ENCODE data around the gene CLDN4. TPM values are rescaled to one million over a fixed set of nuclear protein-coding genes. Genes with fewer than 3 reads are reported as not detected.
"Not testable (repeated sequence)": the region's sequence is repeated elsewhere in the genome, so short reads cannot be mapped to it uniquely, and the experiment has no call there.

CLDN4 gene
- total RNA-seq, 1 experiment from 2014 or later, result not detected

DNA sequence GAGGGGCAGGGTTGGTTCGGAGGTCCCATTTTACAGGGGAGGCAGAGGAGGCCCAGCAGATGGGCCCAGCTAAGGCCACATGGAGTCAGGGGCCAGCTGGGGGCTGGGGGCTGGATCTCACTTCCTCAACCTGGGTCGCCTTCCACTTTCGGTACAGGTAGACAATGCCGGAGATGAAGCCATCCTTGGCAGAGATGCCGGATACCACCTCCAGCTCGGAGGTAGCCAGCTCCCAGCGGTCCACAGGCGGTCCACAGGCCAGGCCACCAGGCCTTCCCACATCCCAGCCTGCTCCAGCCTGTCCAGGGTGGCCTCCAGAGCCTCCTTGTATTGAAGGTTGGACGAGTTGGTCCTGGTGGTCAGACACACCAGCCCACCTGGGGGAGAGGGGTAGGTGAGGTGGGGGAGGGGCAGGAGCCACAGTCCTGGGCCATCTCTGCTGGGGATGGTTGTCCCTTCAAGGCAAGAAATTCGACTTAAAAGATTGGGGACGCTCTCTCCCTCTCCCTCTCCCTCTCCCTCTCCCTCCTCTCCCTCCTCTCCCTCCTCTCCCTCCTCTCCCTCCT lies 3.9 kb downstream of the CLDN4 start:
- no peak overlapping the region for H3K27ac ChIP-seq (ENCODE audit: low read length)
- no peak for DNase-seq
- H3K9ac ChIP-seq (ENCODE audit: low read length), result no peak overlapping the region
- no peaks in the 10 kb centered on the region for H3K9me3 ChIP-seq (ENCODE audit: low read length)
- no peak overlapping the region for H3K4me3 ChIP-seq (ENCODE audit: low read length)
- no peaks in the 10 kb centered on the region for H3K36me3 ChIP-seq (ENCODE audit: insufficient read depth, low read length)
- no peaks in the 10 kb centered on the region for H4K20me1 ChIP-seq (ENCODE audit: insufficient read depth, low read depth, low read length)
- no peaks in the 10 kb centered on the region for H3K9me2 ChIP-seq (replicated peaks; ENCODE audit: insufficient read depth, low read length)
- H3K4me1 ChIP-seq (ENCODE audit: low read length), result no peaks in the 10 kb centered on the region
- no peaks in the 10 kb centered on the region for H3K27me3 ChIP-seq (ENCODE audit: low read length)
- H3K4me2 ChIP-seq (ENCODE audit: low read depth, low read length, poor library complexity, severe bottlenecking), result no peak overlapping the region
- no peak overlapping the region for H2AFZ ChIP-seq (ENCODE audit: low read length)
- H3K79me2 ChIP-seq (ENCODE audit: low read length), result no peaks in the 10 kb centered on the region

DNA sequence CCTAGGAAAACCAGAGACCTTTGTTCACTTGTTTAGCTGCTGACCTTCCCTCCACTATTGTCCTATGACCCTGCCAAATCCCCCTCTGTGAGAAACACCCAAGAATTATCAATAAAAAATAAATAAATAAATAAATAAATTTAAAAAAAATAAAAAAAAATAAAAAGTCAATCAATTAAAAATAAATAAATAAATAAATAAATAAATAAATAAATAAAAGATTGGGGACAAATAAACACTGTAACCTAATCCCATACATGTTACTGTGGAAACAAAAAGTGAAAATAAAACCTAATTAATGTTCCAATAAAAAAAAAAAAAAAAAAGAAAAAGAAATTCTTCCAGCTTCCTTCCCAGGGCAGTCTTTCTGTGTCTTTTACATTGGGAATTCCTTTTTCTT lies 6.4 kb downstream of the CLDN4 start:
- not testable (repeated sequence) for H3K4me1 ChIP-seq (ENCODE audit: low read length); H3K27ac ChIP-seq (ENCODE audit: low read length); H2AFZ ChIP-seq (ENCODE audit: low read length); H3K4me2 ChIP-seq (ENCODE audit: low read depth, low read length, poor library complexity, severe bottlenecking); H3K4me3 ChIP-seq (ENCODE audit: low read length); H3K9me3 ChIP-seq (ENCODE audit: low read length); DNase-seq; H3K9ac ChIP-seq (ENCODE audit: low read length); H3K27me3 ChIP-seq (ENCODE audit: low read length); H4K20me1 ChIP-seq (ENCODE audit: insufficient read depth, low read depth, low read length); H3K79me2 ChIP-seq (ENCODE audit: low read length); H3K9me2 ChIP-seq (replicated peaks; ENCODE audit: insufficient read depth, low read length); H3K36me3 ChIP-seq (ENCODE audit: insufficient read depth, low read length)

DNA sequence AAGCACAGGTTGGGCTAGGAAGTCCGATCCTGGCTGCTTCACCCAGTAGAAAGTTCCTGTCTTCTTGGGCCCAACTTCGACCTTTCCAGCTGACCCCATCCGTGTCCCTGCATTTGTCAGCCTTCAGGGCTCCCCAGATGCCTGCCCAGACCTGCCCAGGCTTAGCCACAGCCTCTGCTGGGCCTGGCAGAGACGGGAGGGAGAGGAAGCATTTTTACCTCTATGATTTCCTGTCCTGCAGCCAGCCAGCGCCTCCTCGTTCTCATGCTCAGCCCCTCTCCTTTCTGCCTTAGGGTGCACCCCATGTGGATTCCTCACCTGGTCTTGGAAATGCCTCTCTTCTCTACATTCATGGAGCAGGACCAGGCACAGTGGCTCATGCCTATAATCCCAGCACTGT lies 7.8 kb downstream of the CLDN4 start:
- Histone ChIP-seq H3K9me3 (ENCODE audit: low read length) (no peaks in the 10 kb centered on the region), H3K36me3 (ENCODE audit: insufficient read depth, low read length) (no peaks in the 10 kb centered on the region), H3K4me2 (ENCODE audit: low read depth, low read length, poor library complexity, severe bottlenecking) (no peak overlapping the region), H3K79me2 (ENCODE audit: low read length) (no peaks in the 10 kb centered on the region), H3K4me3 (ENCODE audit: low read length) (no peak overlapping the region), H3K27me3 (ENCODE audit: low read length) (no peaks in the 10 kb centered on the region), H4K20me1 (ENCODE audit: insufficient read depth, low read depth, low read length) (no peaks in the 10 kb centered on the region), H3K9ac (ENCODE audit: low read length) (no peak overlapping the region), H3K9me2 (replicated peaks; ENCODE audit: insufficient read depth, low read length) (no peaks in the 10 kb centered on the region), H3K4me1 (ENCODE audit: low read length) (peaks cover 4% of the 10 kb centered on the region), H2AFZ (ENCODE audit: low read length) (no peak overlapping the region), H3K27ac (ENCODE audit: low read length) (no peak overlapping the region)
- no peak for DNase-seq

DNA sequence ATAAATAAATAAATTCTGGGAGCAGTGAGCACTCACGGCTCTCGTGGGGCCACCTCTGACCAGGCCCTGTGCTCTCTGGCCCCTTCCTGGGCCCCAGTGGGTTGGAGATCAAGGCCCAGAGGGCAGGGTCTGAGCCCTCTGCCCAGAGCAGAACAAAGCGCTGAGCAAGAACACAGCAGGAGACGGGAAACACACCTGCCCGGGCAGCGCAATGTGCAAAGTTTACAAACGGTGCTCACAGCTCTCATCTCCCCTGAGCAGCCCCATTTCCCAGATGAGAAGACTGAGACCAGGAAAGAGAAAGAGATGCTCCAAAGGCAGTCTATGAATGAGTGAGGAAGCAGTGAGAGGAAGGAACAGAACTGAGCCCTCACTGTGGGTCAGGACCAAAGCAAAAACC lies 8.5 kb downstream of the CLDN4 start:
- no peak for DNase-seq
- Histone ChIP-seq H3K9me3 (ENCODE audit: low read length) (no peaks in the 10 kb centered on the region), H3K27ac (ENCODE audit: low read length) (no peak overlapping the region), H3K9ac (ENCODE audit: low read length) (no peak overlapping the region), H3K9me2 (replicated peaks; ENCODE audit: insufficient read depth, low read length) (no peaks in the 10 kb centered on the region), H3K4me2 (ENCODE audit: low read depth, low read length, poor library complexity, severe bottlenecking) (no peak overlapping the region), H3K79me2 (ENCODE audit: low read length) (no peaks in the 10 kb centered on the region), H4K20me1 (ENCODE audit: insufficient read depth, low read depth, low read length) (no peaks in the 10 kb centered on the region), H2AFZ (ENCODE audit: low read length) (no peak overlapping the region), H3K4me3 (ENCODE audit: low read length) (no peak overlapping the region), H3K36me3 (ENCODE audit: insufficient read depth, low read length) (no peaks in the 10 kb centered on the region), H3K4me1 (ENCODE audit: low read length) (peaks cover 4% of the 10 kb centered on the region), H3K27me3 (ENCODE audit: low read length) (no peaks in the 10 kb centered on the region)

DNA sequence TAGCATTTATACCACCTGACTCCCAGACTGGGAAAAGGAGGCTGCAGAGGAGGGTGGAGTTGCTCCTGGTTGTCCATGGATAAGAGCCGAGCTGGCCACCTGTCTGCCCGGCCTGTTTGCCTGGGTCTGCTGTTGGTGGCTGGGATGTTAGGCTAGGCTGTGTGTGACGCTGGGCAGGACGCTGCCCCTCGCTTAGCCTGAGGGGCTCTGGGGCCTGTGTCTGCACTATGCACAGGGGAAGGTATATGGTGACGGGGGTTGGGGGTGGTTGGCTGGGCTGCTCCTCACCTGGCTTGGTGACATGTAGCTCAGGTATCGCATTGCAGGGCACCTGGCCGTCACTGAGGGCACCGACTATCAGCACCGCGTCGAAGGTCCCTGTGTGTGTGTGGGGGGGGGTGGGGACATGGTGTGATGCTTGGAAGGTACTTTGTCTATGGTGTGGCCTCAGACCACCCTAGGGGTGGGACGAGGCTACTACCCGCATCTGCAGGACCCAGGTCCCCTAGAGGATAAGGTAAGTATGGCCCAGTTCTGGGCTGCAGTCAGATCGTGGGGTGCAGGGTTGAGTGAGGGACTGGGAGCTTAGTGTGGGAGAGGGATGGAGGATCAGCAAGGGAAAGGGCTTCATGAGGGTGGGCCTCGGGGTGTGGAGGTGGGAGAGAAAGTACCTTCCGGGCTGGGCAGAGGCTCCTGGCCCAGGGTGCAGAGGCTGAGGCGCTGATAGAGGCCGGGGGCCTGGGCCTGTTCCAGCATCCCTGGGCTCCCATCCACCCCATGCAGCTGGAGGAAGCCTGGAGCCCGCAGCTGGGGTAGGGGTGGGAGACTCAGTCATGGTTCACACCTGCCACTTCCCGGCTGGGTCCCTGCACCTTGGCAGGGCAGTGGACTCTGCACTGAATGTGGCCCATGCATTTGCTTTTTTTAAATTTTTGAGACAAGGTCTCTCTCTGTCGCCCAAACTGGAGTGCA lies 9.2 kb downstream of the CLDN4 start:
- DNase-seq, result no peak

DNA sequence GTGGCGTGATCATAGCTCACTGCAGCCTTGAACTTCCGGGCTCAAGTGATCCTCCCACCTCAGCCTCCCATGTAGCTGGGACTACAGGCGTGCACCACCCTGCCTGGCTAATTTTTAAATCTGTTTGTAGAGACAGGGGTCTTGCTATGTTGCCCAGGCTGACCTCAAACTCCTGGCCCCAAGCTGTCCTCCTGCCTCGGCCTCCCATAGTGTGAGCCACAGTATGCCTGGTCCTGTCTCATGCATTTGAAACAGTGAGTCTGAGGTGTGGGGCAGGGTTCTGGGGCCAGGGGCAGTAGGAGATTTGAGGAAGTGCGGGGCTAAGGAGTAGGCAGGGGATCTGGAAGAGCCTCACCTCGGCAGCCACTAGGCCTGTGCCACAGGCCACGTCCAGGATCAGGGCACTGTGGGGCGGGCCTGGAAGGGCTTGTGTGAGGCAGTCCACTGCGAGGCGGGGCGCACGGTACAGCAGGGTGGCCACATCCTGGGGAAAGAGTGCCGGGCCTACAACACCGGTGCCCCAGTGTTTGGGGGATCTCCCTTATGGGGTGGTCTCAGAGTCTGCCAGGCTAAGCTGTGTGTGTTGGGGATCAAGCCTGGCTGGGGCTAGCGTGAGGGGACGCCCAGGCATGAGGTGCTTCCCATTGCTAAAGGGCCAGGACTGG lies 10.1 kb downstream of the CLDN4 start:
- Histone ChIP-seq H2AFZ (ENCODE audit: low read length) (no peak overlapping the region), H3K9ac (ENCODE audit: low read length) (no peak overlapping the region), H3K79me2 (ENCODE audit: low read length) (no peaks in the 10 kb centered on the region), H3K36me3 (ENCODE audit: insufficient read depth, low read length) (no peaks in the 10 kb centered on the region), H3K9me3 (ENCODE audit: low read length) (no peaks in the 10 kb centered on the region), H3K4me1 (ENCODE audit: low read length) (peaks cover 4% of the 10 kb centered on the region), H3K27ac (ENCODE audit: low read length) (no peak overlapping the region), H3K4me3 (ENCODE audit: low read length) (no peak overlapping the region), H4K20me1 (ENCODE audit: insufficient read depth, low read depth, low read length) (no peaks in the 10 kb centered on the region), H3K4me2 (ENCODE audit: low read depth, low read length, poor library complexity, severe bottlenecking) (no peak overlapping the region), H3K9me2 (replicated peaks; ENCODE audit: insufficient read depth, low read length) (no peaks in the 10 kb centered on the region), H3K27me3 (ENCODE audit: low read length) (no peaks in the 10 kb centered on the region)
- no peak for DNase-seq

More for the DNA sequence above, 9.2 kb downstream of the CLDN4 start:
- no peaks in the 10 kb centered on the region for H3K79me2 ChIP-seq (ENCODE audit: low read length)
- no peaks in the 10 kb centered on the region for H3K9me3 ChIP-seq (ENCODE audit: low read length)
- H3K4me3 ChIP-seq (ENCODE audit: low read length), result no peak overlapping the region
- no peaks in the 10 kb centered on the region for H3K27me3 ChIP-seq (ENCODE audit: low read length)
- peaks cover 4% of the 10 kb centered on the region for H3K4me1 ChIP-seq (ENCODE audit: low read length)
- H4K20me1 ChIP-seq (ENCODE audit: insufficient read depth, low read depth, low read length), result no peaks in the 10 kb centered on the region
- H3K4me2 ChIP-seq (ENCODE audit: low read depth, low read length, poor library complexity, severe bottlenecking), result no peak overlapping the region
- no peaks in the 10 kb centered on the region for H3K36me3 ChIP-seq (ENCODE audit: insufficient read depth, low read length)
- no peak overlapping the region for H2AFZ ChIP-seq (ENCODE audit: low read length)
- H3K9ac ChIP-seq (ENCODE audit: low read length), result no peak overlapping the region
- no peaks in the 10 kb centered on the region for H3K9me2 ChIP-seq (replicated peaks; ENCODE audit: insufficient read depth, low read length)
- H3K27ac ChIP-seq (ENCODE audit: low read length), result no peak overlapping the region

DNA sequence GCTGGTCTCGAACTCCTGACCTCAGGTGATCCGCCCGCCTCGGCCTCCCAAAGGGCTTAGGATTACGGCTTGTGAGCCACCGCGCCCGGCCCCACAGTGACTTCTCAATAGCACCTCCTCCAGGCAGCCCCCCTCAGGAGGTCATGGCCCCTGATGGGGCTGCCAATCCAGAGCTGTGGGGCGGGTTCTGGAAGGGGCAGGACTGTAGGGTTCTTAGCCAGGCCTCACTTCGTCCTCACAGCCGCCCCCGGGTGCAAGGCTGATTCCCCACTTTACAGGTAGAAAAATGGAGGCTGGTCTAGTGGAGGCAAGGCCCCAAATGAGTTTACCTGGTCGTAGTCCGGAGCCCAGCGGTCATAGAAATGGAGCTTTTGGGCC lies 10.9 kb downstream of the CLDN4 start:
- Histone ChIP-seq H3K9me3 (ENCODE audit: low read length) (no peaks in the 10 kb centered on the region), H3K9ac (ENCODE audit: low read length) (no peak overlapping the region), H2AFZ (ENCODE audit: low read length) (no peak overlapping the region), H3K79me2 (ENCODE audit: low read length) (no peaks in the 10 kb centered on the region), H3K36me3 (ENCODE audit: insufficient read depth, low read length) (no peaks in the 10 kb centered on the region), H3K27me3 (ENCODE audit: low read length) (no peaks in the 10 kb centered on the region), H3K4me1 (ENCODE audit: low read length) (peaks cover 4% of the 10 kb centered on the region), H3K4me3 (ENCODE audit: low read length) (no peak overlapping the region; the same call in 1 of the 2 replicates), H4K20me1 (ENCODE audit: insufficient read depth, low read depth, low read length) (no peaks in the 10 kb centered on the region), H3K4me2 (ENCODE audit: low read depth, low read length, poor library complexity, severe bottlenecking) (peak overlapping the region; percentile 54), H3K27ac (ENCODE audit: low read length) (no peak overlapping the region), H3K9me2 (replicated peaks; ENCODE audit: insufficient read depth, low read length) (no peaks in the 10 kb centered on the region)
- no peak for DNase-seq

All from Karpas-422 (cell line).